ENCODE results near the gene LASP1NB.

DNA sequence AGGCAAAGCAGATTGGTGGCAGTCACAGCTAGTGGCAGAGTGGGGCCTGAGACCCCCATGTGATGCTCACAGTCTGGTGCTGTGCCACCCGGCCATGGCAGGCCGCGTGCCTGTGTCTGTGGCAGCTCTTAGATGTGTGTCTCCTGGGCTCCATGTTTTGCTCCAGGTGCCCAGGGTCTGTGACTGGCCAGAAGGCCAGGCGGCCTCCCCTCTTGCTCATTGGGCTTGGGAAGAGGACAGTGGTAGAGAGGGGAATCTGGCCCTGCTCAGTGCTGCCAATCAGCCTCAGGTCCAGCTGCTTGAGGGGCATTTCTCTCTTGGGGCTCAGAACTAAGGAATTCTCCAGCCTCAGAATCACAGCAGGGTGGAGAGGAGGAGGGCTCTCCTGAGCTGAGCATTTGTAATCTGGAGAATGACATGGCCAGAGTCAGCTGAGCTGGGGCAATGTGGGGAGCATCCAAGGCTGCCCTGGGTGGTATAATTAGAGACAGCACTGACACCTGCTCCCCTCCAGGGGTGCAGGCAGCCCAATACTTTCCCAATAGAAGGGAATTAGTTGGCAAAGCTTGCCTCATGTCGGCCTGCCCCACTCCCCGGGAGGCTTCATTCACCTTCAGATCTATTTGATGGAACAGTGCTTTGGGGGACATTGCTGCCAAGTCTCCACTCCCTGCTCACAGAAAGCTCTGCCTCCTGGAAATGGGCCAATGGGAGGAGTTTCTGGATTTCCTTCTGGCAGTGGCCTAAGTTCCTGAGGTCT lies 2.7 kb upstream of the LASP1NB start:
- TF ChIP-seq, protein P1, sequence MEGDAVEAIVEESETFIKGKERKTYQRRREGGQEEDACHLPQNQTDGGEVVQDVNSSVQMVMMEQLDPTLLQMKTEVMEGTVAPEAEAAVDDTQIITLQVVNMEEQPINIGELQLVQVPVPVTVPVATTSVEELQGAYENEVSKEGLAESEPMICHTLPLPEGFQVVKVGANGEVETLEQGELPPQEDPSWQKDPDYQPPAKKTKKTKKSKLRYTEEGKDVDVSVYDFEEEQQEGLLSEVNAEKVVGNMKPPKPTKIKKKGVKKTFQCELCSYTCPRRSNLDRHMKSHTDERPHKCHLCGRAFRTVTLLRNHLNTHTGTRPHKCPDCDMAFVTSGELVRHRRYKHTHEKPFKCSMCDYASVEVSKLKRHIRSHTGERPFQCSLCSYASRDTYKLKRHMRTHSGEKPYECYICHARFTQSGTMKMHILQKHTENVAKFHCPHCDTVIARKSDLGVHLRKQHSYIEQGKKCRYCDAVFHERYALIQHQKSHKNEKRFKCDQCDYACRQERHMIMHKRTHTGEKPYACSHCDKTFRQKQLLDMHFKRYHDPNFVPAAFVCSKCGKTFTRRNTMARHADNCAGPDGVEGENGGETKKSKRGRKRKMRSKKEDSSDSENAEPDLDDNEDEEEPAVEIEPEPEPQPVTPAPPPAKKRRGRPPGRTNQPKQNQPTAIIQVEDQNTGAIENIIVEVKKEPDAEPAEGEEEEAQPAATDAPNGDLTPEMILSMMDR (IDR thresholded peaks at IDR 0.05): no peak
- no peak for TF ChIP-seq EP300 (IDR thresholded peaks at IDR 0.05)
- TF ChIP-seq POLR2AphosphoS5 (IDR thresholded peaks at IDR 0.05): peak in 1 of 2 donors; percentile 37

Measured in esophagus muscularis mucosa (tissue), 4 donors.